GM19351 (cell line): ENCODE results near the gene SPATA7.
"Not testable (repeated sequence)": the region's sequence is repeated elsewhere in the genome, so short reads cannot be mapped to it uniquely, and the experiment has no call there.

Experiments used
- ATAC-seq: cut with Tn5 transposase; IDR thresholded peaks from one replicate; pipeline ENCODE4 v1.9.1; 2021; ENCODE audit warnings: mild to moderate bottlenecking, moderate library complexity; ENCODE audit not compliant: unreplicated experiment

The SPATA7 gene

GRCh38 chr14:88385212-88386101 is at the start of gene SPATA7:
TSS of gene SPATA7 (plus strand) at chr14:88385657. CDS start at chr14:88385819, 162 bp downstream.
- ATAC-seq: peak; percentile 99

- no peak for ATAC-seq
Observed at GRCh38 chr14:88340357-88340756, 45.1 kb upstream of the SPATA7 start.

GRCh38 chr14:88342980-88343379 is 42.5 kb upstream of the SPATA7 start:
- ATAC-seq: no peak

- no peak for ATAC-seq
Observed at GRCh38 chr14:88346048-88346639, 39.3 kb upstream of the SPATA7 start.

GRCh38 chr14:88348546-88348945 is 36.9 kb upstream of the SPATA7 start:
- ATAC-seq: no peak

- ATAC-seq: no peak
Observed at GRCh38 chr14:88351966-88352691, 33.3 kb upstream of the SPATA7 start.

GRCh38 chr14:88352698-88353097 is 32.8 kb upstream of the SPATA7 start:
- no peak for ATAC-seq

GRCh38 chr14:88354358-88354757 is 31.1 kb upstream of the SPATA7 start:
- no peak for ATAC-seq

- no peak for ATAC-seq
Observed at GRCh38 chr14:88359500-88359899, 26.0 kb upstream of the SPATA7 start.

GRCh38 chr14:88363644-88364043 is 21.8 kb upstream of the SPATA7 start:
- no peak for ATAC-seq

GRCh38 chr14:88364710-88365413 is 20.6 kb upstream of the SPATA7 start:
- ATAC-seq: no peak

GRCh38 chr14:88369496-88369895 is 16.0 kb upstream of the SPATA7 start:
- ATAC-seq: no peak

GRCh38 chr14:88379706-88380343 is 5.6 kb upstream of the SPATA7 start:
- ATAC-seq: no peak

- ATAC-seq: no peak
Observed at GRCh38 chr14:88380405-88380804, 5.1 kb upstream of the SPATA7 start.

- ATAC-seq: not testable (repeated sequence)
Observed at GRCh38 chr14:88381634-88382033, 3.8 kb upstream of the SPATA7 start.

GRCh38 chr14:88384718-88385117 is 739 bp upstream of the SPATA7 start:
- ATAC-seq: no peak

- ATAC-seq: no peak
Observed at GRCh38 chr14:88386256-88386794, 868 bp downstream of the SPATA7 start.

GRCh38 chr14:88388741-88389282 is 3.4 kb downstream of the SPATA7 start:
- ATAC-seq: no peak

- no peak for ATAC-seq
Observed at GRCh38 chr14:88392609-88393008, 7.2 kb downstream of the SPATA7 start.

GRCh38 chr14:88411039-88411438 is 25.6 kb downstream of the SPATA7 start:
- ATAC-seq: no peak
